Measurements from ENCODE around the gene STXBP2.

GRCh38 chr19:7610491-7611240 is 26.2 kb upstream of the STXBP2 start:
- no peak for TF ChIP-seq EZH2 (IDR thresholded peaks at IDR 0.05; ENCODE audit: insufficient read depth, poor library complexity, severe bottlenecking)
- no peak for TF ChIP-seq EZH2phosphoT487 (IDR thresholded peaks at IDR 0.05; ENCODE audit: insufficient read depth, low read depth)
